C4-2B (cell line): ENCODE data around the gene VMAC.

Experiments used
- ZFX ChIP-seq: fragments of 450-650 bp; IDR thresholded peaks from 2 replicates; pipeline ENCODE4 v1.6.1; 2017
- TF ChIP-seq, protein P1 (sequence below): fragments of 450-650 bp; conservative IDR thresholded peaks from 2 replicates; pipeline ENCODE4 v1.5.1; 2017; ENCODE audit warnings: mild to moderate bottlenecking

DNA sequence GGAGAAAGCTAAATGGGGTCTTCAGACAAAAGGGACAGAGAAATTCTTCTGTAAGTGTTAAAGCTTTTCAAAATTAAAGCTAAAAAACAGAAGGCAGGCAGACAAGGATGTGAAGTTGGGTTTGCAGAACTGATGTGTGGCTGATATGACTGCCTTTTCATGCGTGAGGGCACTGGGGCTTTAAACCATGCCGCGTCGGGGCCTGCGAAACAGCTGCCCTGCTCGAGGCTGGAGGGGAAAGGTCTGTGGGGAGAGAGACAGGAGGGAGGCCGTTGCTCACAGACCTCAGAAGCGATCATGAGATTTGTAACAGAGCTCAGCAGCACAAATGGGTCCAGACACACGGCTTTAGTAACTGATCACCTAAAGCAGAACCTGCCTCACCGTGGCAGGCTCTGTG is 32.9 kb downstream of the VMAC start:
- TF ChIP-seq, protein P1, sequence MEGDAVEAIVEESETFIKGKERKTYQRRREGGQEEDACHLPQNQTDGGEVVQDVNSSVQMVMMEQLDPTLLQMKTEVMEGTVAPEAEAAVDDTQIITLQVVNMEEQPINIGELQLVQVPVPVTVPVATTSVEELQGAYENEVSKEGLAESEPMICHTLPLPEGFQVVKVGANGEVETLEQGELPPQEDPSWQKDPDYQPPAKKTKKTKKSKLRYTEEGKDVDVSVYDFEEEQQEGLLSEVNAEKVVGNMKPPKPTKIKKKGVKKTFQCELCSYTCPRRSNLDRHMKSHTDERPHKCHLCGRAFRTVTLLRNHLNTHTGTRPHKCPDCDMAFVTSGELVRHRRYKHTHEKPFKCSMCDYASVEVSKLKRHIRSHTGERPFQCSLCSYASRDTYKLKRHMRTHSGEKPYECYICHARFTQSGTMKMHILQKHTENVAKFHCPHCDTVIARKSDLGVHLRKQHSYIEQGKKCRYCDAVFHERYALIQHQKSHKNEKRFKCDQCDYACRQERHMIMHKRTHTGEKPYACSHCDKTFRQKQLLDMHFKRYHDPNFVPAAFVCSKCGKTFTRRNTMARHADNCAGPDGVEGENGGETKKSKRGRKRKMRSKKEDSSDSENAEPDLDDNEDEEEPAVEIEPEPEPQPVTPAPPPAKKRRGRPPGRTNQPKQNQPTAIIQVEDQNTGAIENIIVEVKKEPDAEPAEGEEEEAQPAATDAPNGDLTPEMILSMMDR = no peak
- no peak for TF ChIP-seq ZFX
